DMS 273 treated with DMSO at 0.1 percent for 48 hours (cell line): Measurements from ENCODE around the gene UNC5B.

Experiments
- DNase-seq: peaks from one replicate; lab custom pipeline; 2025; lab: John Stamatoyannopoulos, UW

UNC5B gene

DNA sequence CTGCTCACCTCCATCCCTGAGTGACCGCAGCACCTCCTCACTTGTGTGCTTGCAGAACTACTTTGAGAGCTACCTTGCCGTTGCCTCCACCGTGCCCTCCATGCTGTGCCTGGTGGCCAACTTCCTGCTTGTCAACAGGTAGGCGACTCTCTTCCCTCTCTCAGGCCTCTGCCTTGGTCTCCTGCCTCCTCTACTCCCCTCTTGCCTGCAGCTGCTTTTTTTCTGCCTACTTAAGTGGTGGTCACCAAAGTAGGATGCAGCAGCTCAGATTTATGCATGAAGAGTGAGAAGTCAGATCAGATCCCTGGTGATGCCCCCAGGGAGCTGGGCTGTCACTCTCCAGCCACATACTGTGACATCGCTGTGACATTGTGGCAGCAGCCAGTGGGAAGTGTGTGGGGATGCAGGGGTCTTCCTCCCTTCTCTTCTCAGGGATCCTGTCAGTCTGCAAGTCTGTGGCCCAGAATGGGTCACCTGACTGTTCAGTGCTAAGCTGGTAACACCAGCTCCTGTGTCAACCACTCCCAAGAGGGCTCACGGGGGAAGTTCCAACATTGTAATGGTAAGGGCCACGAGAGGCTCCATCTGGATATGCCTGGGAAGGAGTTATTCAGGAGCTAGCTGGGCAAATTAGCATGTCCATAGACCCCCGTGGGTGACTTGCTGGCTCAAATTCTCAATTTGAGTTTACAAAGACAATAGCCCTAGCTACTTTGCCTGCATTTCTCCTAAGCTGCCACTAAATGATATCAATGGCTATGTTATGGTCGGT, 132.0 kb downstream of the UNC5B start:
- no peak for DNase-seq

DNA sequence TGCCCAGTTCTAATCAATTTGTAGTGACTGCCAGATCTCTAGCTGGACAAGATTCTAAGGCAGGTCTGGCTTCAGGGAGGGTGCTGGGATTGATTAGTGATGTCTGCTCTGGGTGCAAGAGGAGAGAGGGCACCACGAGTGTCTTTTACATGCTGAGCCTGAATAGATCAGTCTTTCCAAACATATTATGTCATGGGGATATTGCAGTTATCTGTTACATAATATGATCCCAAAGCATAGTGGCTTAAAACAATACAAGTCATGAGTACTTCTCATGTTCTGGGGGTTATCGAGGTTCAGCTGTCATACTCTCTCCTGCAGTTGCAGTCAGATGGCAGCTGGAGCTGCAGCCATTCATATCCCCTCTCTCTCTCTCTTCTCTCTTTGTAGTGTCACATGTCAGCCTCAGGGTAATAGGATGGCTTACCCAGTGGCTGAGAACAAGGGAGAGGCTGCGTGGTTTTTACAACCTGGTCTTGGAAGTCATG, 132.7 kb downstream of the UNC5B start:
- DNase-seq: no peak

DNA sequence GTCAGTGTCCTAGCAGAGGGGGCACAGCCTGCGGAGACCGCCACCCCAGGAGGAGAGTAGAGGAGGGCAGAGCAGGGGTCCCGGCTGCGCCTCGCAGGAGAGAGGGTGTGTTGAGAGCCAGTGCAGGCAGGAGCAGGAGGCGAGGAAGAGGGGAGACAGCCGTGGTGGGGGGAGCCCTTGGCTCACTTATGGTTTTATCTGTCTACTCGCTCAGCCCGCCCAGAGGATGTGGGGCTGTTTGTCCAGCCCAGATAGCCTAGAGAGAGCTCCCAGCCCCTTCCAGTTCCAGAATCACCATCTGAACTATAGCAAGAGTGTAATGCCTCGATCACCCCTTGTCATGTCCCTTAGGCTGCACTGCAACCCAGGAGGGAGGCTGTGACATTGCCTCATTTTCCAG, 133.3 kb downstream of the UNC5B start:
- DNase-seq: no peak

DNA sequence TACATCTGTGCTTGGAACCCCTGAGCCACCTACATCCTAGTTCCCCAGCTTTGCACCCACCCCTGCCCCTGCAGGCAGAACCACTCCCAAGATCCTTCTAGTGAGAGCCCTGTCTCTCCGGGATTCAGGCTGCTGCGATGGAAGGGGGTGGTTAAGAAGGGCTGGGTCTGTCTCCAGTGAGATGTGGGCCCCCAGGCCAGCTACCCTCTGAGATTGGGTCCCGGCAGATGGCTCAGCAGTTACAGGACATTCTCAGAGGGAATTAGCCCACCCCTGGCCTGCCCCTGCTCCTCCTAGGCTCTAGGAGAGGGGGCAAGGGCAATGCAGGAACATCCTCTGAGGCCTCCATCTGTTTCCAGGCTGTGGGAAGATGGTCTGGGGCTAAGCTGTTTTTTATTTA, 134.4 kb downstream of the UNC5B start:
- DNase-seq: no peak

- DNase-seq: no peak
Observed at GRCh38 chr10:71347587-71348395, 135.4 kb downstream of the UNC5B start.

- no peak for DNase-seq
Observed at GRCh38 chr10:71348850-71349249, 136.5 kb downstream of the UNC5B start.

DNA sequence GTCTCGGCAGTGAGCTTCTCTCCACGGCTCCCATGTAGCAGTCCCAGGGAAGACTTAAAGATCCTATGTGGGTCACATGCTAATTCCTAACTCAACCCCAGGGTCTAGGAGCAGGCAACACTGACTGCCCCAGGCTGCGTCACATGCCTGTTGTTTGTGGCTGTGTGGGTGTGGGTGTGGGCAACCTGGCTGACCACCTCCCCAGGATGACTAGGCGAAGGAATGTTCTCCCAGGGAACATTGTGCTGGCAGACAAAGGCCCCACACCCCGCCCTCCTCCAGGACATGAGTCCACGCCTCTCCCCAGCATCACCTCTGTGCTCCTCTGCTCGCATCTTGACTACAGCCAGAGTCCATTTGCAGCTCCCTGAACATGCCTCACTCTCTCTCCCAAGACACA, 137.0 kb downstream of the UNC5B start:
- DNase-seq: no peak

DNA sequence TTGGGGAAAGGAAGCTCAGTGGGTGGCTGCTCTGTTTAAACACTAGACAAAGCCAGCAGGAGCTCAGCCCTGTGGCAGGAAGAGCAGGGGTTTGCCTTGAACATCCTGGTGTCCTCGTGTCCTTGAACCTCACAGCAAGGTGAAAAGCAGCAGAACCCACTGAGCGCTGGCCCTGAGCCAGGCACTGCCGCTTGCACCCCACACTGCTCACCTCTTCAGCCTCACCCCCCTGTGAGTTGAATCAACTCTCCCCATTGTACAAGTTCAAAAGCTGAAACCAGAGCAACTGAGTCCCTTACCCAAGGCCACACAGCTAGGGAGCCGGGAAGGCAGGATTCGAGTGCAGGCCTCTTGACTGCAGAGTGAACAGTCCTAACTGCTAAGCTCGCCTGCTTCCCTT, 138.7 kb downstream of the UNC5B start:
- DNase-seq: no peak

GRCh38 chr10:71351628-71352319, 139.4 kb downstream of the UNC5B start:
- DNase-seq: no peak
